Osteoblast (primary cell): ENCODE data around the gene SH3BP2. TPM values are rescaled to one million over a fixed set of nuclear protein-coding genes. Genes with fewer than 3 reads are reported as not detected.

Experiments
- DNase-seq: peaks from one replicate; pipeline ENCODE4 v3.0.0; 2011; ENCODE audit warnings: low spot score, mixed read lengths; ENCODE audit not compliant: insufficient read length; ENCODE audit errors: missing footprints
- H2AFZ ChIP-seq: 2 replicates; pipeline ENCODE4 v1.6.0; 2011; ENCODE audit warnings: mild to moderate bottlenecking, low read length
- H3K27ac ChIP-seq: 2 replicates; pipeline ENCODE4 v1.5.1; 2011; ENCODE audit warnings: mild to moderate bottlenecking, low read depth, low read length, moderate library complexity
- H3K27me3 ChIP-seq: 2 replicates; pipeline ENCODE4 v1.6.0; 2012; ENCODE audit warnings: mild to moderate bottlenecking, control low read depth, inconsistent platforms, low read length, moderate library complexity; ENCODE audit not compliant: insufficient read depth
- H3K36me3 ChIP-seq: 2 replicates; pipeline ENCODE4 v1.5.1; 2011; ENCODE audit warnings: mild to moderate bottlenecking, low read length, control low read depth, moderate library complexity; ENCODE audit not compliant: insufficient read depth
- H3K4me1 ChIP-seq: 2 replicates; pipeline ENCODE4 v1.5.1; 2011; ENCODE audit warnings: mild to moderate bottlenecking, low read length, control low read depth, moderate library complexity; ENCODE audit not compliant: insufficient read depth
- H3K4me2 ChIP-seq: 2 replicates; pipeline ENCODE4 v1.6.0; 2011; ENCODE audit warnings: mild to moderate bottlenecking, low read length; ENCODE audit not compliant: insufficient read depth
- H3K4me3 ChIP-seq: fragments of 200-600 bp; sonication (generic); 3 replicates; pipeline ENCODE4 v1.5.1; 2012; ENCODE audit warnings: mild to moderate bottlenecking, low read length, inconsistent platforms; ENCODE audit not compliant: insufficient read depth
- H3K79me2 ChIP-seq: 2 replicates; pipeline ENCODE4 v1.6.0; 2012; ENCODE audit warnings: mild to moderate bottlenecking, low read length, control low read depth, inconsistent platforms; ENCODE audit not compliant: insufficient read depth
- H3K9me3 ChIP-seq: 2 replicates; pipeline ENCODE4 v1.5.1; 2011; ENCODE audit warnings: low read depth, low read length, control low read depth
- H4K20me1 ChIP-seq: 2 replicates; pipeline ENCODE4 v1.6.0; 2012; ENCODE audit warnings: mild to moderate bottlenecking, low read length, control low read depth; ENCODE audit not compliant: insufficient read depth
- total RNA-seq: library from RNA; depleted of rRNA; stranded (reverse); fragments of >200 nt; gene quantifications from 2 replicates; pipeline ENCODE4 v1.2.3, GENCODE V29; 2012
- TF ChIP-seq, protein P1 (sequence below): IDR thresholded peaks from 2 replicates; pipeline ENCODE4 v1.5.1; 2011; ENCODE audit warnings: mild to moderate bottlenecking, low read depth, low read length, moderate library complexity; ENCODE audit errors: extremely low read depth

SH3BP2 gene
- total RNA-seq, 1 donor: 26.4 TPM

DNA sequence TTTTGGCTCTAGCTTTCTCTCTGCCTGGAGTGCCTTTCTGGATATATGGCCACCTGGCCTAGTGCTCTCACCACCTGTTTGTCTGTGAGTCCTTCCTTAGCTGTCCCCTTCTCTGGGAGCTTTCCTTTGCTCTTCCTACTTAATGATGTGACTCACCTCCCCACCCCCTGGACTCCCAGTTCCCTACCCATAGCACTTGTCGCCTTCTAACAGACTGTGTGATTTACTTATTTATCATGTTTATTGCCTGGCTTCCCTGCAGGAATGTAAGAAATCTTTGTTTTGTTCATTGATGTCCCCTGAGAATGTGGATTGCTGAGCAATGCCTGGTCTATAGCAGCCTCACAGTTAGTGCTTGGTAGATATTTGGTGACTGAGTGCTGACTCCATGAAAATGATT is 69.6 kb downstream of the SH3BP2 start:
- H3K4me1 ChIP-seq: peaks cover 50% of the 10 kb centered on the region
- TF ChIP-seq, protein P1, sequence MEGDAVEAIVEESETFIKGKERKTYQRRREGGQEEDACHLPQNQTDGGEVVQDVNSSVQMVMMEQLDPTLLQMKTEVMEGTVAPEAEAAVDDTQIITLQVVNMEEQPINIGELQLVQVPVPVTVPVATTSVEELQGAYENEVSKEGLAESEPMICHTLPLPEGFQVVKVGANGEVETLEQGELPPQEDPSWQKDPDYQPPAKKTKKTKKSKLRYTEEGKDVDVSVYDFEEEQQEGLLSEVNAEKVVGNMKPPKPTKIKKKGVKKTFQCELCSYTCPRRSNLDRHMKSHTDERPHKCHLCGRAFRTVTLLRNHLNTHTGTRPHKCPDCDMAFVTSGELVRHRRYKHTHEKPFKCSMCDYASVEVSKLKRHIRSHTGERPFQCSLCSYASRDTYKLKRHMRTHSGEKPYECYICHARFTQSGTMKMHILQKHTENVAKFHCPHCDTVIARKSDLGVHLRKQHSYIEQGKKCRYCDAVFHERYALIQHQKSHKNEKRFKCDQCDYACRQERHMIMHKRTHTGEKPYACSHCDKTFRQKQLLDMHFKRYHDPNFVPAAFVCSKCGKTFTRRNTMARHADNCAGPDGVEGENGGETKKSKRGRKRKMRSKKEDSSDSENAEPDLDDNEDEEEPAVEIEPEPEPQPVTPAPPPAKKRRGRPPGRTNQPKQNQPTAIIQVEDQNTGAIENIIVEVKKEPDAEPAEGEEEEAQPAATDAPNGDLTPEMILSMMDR: no peak
- peaks cover 98% of the 10 kb centered on the region for H3K79me2 ChIP-seq
- H3K9me3 ChIP-seq: no peaks in the 10 kb centered on the region
- DNase-seq: peak; percentile 83
- H4K20me1 ChIP-seq: peaks cover 83% of the 10 kb centered on the region
- H3K27ac ChIP-seq: peak overlapping the region; percentile 46
- no peaks in the 10 kb centered on the region for H3K27me3 ChIP-seq
- peaks cover 2% of the 10 kb centered on the region for H3K36me3 ChIP-seq
- no peak overlapping the region for H3K4me2 ChIP-seq
- no peak overlapping the region for H3K4me3 ChIP-seq
- H2AFZ ChIP-seq: no peak overlapping the region

DNA sequence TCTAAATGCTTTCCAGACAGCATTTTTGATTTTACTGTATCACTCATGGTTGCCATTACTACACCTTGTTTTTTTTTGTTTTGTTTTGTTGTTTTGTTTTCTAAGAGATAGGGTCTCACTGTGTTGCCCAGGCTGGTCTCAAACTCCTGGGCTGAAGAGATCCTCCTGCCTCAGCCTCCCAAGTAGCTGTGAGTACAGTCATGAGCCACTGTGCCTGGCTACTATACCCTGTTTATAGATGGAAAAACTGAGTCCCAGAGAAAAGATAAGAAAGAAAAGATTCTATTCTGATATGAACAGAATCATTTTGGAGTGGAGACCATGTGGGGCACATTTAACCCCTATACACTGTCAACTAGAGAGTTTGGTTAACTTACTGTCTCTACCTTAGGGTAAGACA is 70.8 kb downstream of the SH3BP2 start:
- H3K4me1 ChIP-seq: peaks cover 53% of the 10 kb centered on the region
- H3K27me3 ChIP-seq: no peaks in the 10 kb centered on the region
- H3K27ac ChIP-seq: no peak overlapping the region
- no peaks in the 10 kb centered on the region for H3K9me3 ChIP-seq
- no peak overlapping the region for H3K4me3 ChIP-seq
- TF ChIP-seq, protein P1: no peak
- peaks cover 84% of the 10 kb centered on the region for H4K20me1 ChIP-seq
- peaks cover 98% of the 10 kb centered on the region for H3K79me2 ChIP-seq
- H3K4me2 ChIP-seq: no peak overlapping the region
- H3K36me3 ChIP-seq: no peaks in the 10 kb centered on the region
- no peak overlapping the region for H2AFZ ChIP-seq
- DNase-seq: no peak

DNA sequence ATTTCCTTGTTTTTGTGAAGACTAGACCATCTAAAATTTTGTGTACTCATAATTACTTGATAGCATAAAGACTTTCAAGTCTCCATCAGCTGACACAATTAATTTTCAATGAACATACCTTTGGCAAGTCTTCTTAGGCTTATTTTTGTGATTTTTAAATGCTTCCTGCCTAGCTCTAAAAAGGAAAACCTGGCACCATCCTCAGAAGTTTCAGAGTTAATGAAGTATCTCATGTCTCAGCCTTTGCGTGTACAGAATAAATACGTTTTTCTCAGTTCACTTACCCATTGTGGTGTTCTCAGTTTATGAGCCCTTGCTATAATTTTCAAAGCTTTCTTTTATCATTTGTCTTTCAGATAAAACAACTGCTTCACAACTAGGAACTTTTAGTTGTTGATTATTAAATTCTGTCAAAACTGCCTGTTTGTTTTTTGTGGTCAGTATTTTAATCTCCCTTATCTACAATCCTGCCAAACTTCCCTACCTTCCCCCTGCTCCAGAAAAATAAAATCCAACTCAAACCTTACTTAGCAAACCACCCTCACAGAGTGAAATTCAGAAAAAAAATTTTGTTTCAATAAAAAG is 72.4 kb downstream of the SH3BP2 start:
- peaks cover 51% of the 10 kb centered on the region for H3K4me1 ChIP-seq
- peaks cover 88% of the 10 kb centered on the region for H4K20me1 ChIP-seq
- H3K9me3 ChIP-seq: no peaks in the 10 kb centered on the region
- no peak overlapping the region for H2AFZ ChIP-seq
- TF ChIP-seq, protein P1: no peak
- H3K27me3 ChIP-seq: no peaks in the 10 kb centered on the region
- peaks cover 99% of the 10 kb centered on the region for H3K79me2 ChIP-seq
- no peak overlapping the region for H3K4me2 ChIP-seq
- H3K27ac ChIP-seq: no peak overlapping the region
- no peaks in the 10 kb centered on the region for H3K36me3 ChIP-seq
- H3K4me3 ChIP-seq: no peak overlapping the region
- no peak for DNase-seq

DNA sequence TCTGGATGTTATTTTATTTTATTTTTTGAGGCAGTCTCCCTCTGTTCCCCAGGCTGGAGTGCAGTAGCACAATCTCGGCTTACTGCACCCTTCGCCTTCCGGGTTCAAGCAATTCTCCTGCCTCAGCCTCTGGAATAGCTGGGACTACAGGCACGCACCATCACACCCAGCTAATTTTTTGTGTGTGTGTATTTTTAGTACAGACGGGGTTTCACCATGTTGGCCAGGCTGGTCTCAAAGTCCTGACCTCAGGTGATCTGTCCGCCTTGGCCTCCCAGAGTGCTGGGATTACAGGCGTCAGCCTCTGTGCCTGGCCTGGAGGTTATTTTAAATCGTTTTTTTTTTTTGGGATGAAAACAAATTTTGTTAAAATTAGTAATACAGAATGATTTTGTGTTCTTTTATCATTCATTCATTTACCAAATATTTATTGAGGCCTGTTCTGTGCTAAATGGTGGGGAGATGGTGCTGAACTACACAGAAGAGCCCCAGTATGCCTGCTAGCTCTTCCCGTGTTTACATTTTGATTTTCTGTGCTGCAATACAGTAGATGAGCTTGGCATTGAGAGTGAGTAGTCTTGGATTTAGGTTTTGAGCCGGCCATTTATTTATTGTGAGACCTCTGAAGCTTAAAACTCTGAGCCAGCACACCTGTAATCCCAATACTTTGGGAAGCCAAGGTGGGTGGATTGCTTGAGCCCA is 73.4 kb downstream of the SH3BP2 start:
- DNase-seq: no peak
- Histone ChIP-seq H3K9me3 (no peaks in the 10 kb centered on the region), H3K36me3 (no peaks in the 10 kb centered on the region), H3K79me2 (peaks cover 99% of the 10 kb centered on the region), H2AFZ (no peak overlapping the region), H3K27me3 (no peaks in the 10 kb centered on the region), H3K4me3 (no peak overlapping the region), H3K4me1 (peaks cover 41% of the 10 kb centered on the region), H4K20me1 (peaks cover 80% of the 10 kb centered on the region), H3K4me2 (no peak overlapping the region), H3K27ac (peak overlapping the region; percentile 47)
- TF ChIP-seq, protein P1: no peak
